GM18499 (cell line): ENCODE measurements around the gene METTL22.

Experiments used
- ATAC-seq: cut with Tn5 transposase; IDR thresholded peaks from one replicate; pipeline ENCODE4 v1.9.1; 2021; ENCODE audit warnings: moderate number of reproducible peaks; ENCODE audit not compliant: insufficient read depth, unreplicated experiment

METTL22 gene

GRCh38 chr16:8660841-8661301 lies 39.4 kb downstream of the METTL22 start:
- ATAC-seq, result no peak

DNA sequence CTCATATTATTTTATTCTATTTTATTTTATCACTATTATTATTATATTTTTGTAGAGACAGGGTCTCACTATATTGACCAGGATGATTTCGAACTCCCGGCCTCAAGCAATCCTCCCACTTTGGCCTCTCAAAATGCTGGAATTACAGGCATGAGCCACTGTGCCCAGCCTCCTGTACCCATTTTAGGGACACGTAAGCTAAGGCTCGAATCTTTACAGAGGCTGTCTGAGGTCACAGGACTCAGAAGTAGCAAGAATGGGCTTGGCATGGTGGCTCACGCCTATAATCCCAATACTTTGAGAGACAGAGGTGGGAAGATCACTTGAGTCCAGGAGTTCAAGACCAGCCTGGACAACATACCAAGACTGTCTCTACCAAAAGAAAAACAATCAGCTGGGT lies 40.2 kb downstream of the METTL22 start:
- ATAC-seq, result no peak

DNA sequence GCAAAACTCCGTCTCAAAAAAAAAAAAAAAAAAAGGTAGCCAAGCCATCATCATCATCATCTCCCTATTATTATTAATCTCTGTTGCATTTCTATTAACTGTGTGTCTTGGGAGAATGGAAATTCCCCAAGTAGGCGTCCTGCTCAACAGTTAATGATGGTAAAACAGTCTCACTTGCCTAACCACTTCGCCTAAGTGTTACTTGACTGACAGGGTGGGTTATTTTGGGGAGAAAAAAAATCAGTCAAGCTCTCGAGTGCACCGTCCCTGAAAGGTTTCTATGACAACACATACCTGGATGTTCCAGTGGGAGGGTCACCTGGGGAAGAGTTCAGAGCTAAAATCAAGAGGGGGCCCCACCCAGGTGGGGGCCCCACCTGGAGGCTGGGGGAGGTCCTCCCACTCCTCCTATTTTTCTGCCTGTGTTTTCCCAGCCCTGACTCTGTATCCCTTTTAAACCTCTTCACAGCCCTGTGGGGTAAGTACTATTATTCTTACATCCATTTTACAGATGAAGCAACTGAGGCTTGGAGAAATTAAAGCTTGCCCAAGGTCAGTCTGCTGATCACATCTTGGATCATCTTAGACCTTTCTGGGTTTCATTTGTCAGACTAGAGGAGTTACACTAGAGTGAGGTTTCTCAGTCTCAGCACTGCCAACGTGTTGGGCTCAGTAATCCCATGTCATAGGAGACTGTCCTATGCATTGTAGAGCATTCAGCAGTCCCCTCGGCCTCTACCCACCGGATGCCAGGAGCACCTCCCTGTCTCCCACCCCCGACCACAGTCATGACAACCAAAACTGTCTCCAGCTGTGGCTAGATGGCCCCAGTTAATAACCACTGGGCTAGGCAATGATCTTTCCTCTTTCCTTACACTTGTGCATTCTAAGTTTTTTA lies 41.9 kb downstream of the METTL22 start:
- ATAC-seq, result no peak

GRCh38 chr16:8665529-8665928 lies 44.0 kb downstream of the METTL22 start:
- no peak for ATAC-seq

- no peak for ATAC-seq
Observed at GRCh38 chr16:8667492-8667891, 46.0 kb downstream of the METTL22 start.

GRCh38 chr16:8668113-8668512 lies 46.6 kb downstream of the METTL22 start:
- ATAC-seq, result no peak

DNA sequence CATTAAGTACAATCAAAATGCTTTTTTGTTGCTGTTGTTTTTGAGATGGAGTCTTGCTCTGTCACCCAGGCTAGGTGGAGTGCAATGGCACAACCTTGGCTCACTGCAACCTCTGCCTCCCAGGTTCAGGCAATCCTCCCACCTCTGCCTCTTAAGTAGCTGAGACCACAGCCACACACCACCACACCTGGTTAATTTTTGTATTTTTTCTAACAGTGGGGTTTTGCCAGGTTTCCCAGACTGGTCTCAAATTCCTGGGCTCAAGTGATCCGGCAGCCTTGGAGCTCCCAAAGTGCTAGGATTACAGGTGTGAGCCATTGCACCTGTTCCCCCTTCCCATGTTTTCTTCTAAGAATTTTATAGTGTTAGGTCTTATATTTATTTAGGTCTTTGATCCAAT lies 48.0 kb downstream of the METTL22 start:
- ATAC-seq, result no peak

- ATAC-seq, result no peak
Observed at GRCh38 chr16:8670014-8670560, 48.6 kb downstream of the METTL22 start.

- ATAC-seq, result peak; percentile 26
Observed at GRCh38 chr16:8673611-8674412, 52.3 kb downstream of the METTL22 start.

GRCh38 chr16:8674413-8675022 lies 53.0 kb downstream of the METTL22 start, which contains the start of gene ABAT:
Gene ABAT (plus strand): TSS chr16:8674617. CDS start chr16:8735740, 61,123 bp downstream.
- peak; percentile 85 for ATAC-seq

DNA sequence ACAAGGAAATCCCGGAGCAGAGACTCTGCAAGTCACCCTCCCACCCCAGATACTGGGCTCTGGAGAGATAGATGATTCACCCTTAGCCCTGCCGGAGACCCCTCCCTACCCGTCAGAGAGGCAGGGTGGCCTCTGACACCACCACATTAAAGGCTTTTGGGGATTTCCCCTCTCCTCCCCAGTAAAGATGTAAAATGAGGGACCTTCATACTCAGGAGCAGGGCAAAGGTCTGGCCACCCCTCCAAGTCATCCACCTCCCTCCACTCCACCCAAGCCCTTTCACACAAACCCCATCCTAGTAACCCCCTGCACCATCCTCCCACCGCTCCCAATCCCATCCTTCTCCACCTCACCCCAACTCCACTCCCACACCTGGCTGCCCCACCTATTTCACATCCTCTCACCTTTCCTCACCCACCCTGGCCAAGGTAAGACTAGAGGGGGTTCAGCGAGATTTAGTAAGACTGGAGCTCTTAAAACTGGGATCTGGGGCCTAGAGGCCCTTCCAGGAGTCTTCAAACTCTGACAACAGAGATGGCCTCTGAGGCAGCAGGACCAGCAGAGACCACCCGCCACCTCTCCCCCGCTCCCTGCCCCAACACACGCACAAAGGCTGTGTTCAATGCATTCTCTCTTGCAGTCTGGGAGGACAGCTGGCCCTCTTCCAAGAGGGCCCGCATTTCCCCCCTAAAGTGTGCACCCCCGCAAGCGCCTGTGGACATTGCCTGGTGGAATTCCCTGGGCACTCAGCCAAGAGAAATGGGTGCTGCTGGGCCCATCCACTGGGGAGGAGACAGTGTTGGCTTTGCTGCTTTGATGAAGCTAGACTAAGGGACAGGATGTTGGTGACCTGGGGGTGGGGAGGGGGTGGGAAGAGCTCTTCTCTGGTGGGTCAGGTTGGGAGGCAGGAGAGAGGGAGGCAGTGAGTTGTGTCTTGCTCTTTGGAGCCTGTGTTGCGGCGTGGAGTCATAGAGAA lies 54.0 kb downstream of the METTL22 start:
- ATAC-seq, result no peak

- no peak for ATAC-seq
Observed at GRCh38 chr16:8676160-8676547, 54.7 kb downstream of the METTL22 start.

GRCh38 chr16:8676737-8677375 lies 55.4 kb downstream of the METTL22 start:
- no peak for ATAC-seq

- ATAC-seq, result no peak
Observed at GRCh38 chr16:8677481-8677880, 56.0 kb downstream of the METTL22 start.

DNA sequence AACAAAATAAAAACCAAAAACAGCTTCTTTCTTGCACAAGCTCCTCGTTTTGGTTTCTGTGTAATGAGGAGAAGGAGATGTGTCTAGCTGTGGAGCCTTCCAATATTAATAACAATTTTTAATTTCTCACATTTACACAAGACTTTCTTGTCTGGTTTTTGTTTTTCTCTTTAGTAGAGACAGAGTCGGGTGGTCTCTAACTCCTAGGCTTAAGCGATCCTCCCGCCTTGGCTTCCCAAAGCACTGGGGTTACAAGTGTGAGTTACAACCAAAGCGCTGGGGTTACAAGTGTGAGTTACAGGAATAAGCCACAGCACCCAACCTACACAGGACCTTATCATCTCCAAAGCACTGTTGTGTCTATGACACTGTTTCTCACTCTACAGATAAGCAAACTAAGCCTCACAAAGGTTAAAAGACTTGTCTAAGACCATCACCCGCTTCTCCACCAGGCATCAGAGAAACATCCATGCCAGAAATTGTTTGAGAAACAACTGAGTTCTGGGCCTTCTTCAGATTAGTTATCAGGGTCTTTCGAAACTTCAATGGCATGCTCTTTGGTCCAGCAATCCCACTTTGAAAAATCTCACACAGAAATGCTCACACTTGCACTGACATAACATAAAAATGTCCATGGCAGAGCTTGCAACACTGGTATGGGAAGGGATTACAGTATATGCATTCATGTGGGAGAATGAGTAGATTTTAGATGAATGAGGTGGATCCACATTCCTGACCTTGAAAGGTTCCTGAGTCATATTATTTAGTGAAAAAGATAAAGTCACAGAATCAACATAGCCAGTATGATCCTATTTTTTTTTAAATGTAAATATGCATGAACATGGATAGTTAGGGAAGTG lies 56.8 kb downstream of the METTL22 start:
- ATAC-seq, result no peak

DNA sequence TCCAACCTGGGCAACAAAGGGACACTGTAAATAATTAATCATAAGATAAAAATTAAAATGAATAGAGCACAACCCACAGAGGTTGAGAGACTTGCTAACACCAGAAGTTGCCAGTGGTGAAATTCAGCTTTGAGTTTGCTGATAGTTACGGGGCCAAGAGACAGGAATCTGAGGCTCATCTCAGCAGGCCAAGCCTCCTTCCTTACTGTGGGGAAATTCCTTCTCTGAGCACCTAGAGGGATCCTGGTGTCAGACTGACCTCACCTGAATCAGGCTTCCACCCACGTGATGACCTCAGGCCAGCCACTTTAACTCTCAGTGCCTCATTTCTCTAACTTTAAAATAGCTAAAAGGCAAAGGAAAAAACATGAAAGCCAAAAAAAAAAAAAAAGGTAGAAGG lies 57.7 kb downstream of the METTL22 start:
- no peak for ATAC-seq

DNA sequence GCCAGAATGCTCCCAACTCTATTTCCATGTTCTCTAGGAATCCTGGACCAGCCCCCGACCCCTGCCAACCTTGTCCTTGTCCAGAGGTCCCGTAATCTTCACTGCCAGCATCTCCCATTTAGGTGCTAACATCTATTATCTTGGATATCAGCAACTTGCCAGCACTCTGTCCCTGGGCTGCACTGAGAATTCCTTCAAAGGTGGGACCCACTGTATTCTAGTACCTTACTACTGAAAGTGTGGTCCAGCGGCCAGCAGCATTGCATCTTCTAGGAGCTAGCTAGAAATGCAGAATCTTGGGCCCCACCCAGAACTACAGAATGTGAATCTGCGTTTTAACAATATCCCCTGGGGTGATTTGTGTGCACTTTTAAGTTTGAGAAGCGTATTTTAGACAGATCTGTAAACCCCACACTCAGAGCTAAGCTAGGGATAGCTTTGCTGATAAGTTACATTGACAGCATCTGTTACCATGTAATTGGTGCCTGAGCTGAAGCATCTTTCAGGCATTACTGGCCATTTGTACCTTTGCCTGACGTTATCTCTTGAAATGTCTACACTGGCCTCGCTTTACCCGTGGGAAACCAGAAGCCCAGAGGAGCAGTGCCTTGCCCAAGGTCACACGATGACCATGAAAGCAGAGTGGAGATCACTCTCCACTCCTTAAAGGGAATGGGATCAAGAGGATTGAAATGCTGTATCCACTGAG lies 61.2 kb downstream of the METTL22 start:
- ATAC-seq, result no peak
